Fibroblast of lung (primary cell): ENCODE data around the gene RXFP4.

Experiments
- CTCF ChIP-seq, 2 donors: IDR thresholded peaks in 1 of 2; conservative IDR thresholded peaks in 1 of 2; 1 replicate in 1 of 2; 2 replicates in 1 of 2; pipeline ENCODE4 v1.5.1; 2011 to 2012; ENCODE audit warnings: low read length in 2 of 2, control low read depth in 1 of 2, inconsistent platforms in 1 of 2, low read depth in 1 of 2, mild to moderate bottlenecking in 1 of 2
- EZH2 ChIP-seq: IDR thresholded peaks from 2 replicates; pipeline ENCODE4 v1.5.1; 2012; ENCODE audit warnings: low read length, control low read depth, mild to moderate bottlenecking; ENCODE audit errors: missing control alignments

GRCh38 chr1:155942578-155943141 is 1.2 kb downstream of the RXFP4 start:
- TF ChIP-seq CTCF (conservative IDR thresholded peaks at IDR 0.05 in 1 of 2, IDR thresholded peaks at IDR 0.05 in 1 of 2; ENCODE audit: low read depth in 1 of 2, low read length in 2 of 2) (no peak), EZH2 (no peak)
